Neural crest cell (in vitro differentiated cells): ENCODE measurements around the gene PRR35. TPM values are rescaled to one million over a fixed set of nuclear protein-coding genes. Genes with fewer than 3 reads are reported as not detected.
A peak's percentile ranks its signal among the peaks of the same experiment; 100 is the strongest.

Source experiments
- DNase-seq: peaks from one replicate; pipeline ENCODE4 v3.0.0; 2021; ENCODE audit warnings: low read depth, mixed read lengths, low spot score
- H3K27ac Mint-ChIP-seq: one replicate; pipeline ENCODE4 v1.8.0; 2021; ENCODE audit warnings: mild to moderate bottlenecking, mixed read lengths; ENCODE audit not compliant: unreplicated experiment
- H3K27me3 Mint-ChIP-seq: 2 replicates; pipeline ENCODE4 v1.8.0; 2021; ENCODE audit warnings: low read depth, mild to moderate bottlenecking, mixed read lengths
- H3K36me3 Mint-ChIP-seq: 2 replicates; pipeline ENCODE4 v1.8.0; 2021; ENCODE audit warnings: low read depth, mild to moderate bottlenecking, mixed read lengths
- H3K4me1 Mint-ChIP-seq: 2 replicates; pipeline ENCODE4 v1.8.0; 2021; ENCODE audit warnings: mixed read lengths
- H3K4me3 Mint-ChIP-seq: one replicate; pipeline ENCODE4 v1.8.0; 2021; ENCODE audit warnings: mild to moderate bottlenecking, mixed read lengths
- H3K9me3 Mint-ChIP-seq: 2 replicates; pipeline ENCODE4 v1.8.0; 2021; ENCODE audit warnings: mixed read lengths
- total RNA-seq: library from RNA; stranded (reverse); gene quantifications from 2 replicates; pipeline ENCODE4 v1.2.1, GENCODE V29; 2021
- TF ChIP-seq, protein P1 (sequence below): fragments of 200-600 bp; sonication (generic); conservative IDR thresholded peaks from 2 replicates; pipeline ENCODE4 v1.5.0; 2021; ENCODE audit warnings: antibody characterized with exemption, mild to moderate bottlenecking

The PRR35 gene
- total RNA-seq, 1 donor from 2014 or later: not detected

DNA sequence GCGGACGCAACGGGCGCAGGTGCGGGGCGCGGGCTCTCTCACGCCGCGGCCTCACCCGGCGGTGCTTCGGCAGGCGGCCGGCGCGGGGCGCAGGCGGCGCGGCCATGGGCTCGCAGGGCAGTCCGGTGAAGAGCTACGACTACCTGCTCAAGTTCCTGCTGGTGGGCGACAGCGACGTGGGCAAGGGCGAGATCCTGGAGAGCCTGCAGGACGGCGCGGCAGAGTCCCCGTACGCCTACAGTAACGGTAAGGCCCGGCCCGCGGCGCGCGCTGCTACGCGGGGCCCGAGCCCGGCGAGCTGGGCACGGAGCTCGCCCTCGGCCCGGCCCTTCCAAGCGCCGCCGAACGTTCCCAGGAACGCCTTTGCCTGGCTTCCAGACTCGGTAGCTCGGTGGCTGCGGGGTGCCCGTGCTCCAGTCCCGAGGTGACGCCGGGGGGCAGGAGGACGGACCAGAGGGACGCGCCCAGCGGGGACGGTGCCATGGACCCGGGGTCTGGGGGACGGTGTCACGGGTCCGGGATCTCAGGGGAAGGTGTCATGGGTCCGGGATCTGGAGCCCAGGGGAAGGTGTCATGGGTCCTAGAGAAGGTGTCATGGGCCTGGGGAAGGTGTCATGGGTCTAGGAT is 30.1 kb downstream of the PRR35 start:
- DNase-seq: no peak
- peaks cover 26% of the 10 kb centered on the region for H3K4me1 Mint-ChIP-seq
- TF ChIP-seq, protein P1, sequence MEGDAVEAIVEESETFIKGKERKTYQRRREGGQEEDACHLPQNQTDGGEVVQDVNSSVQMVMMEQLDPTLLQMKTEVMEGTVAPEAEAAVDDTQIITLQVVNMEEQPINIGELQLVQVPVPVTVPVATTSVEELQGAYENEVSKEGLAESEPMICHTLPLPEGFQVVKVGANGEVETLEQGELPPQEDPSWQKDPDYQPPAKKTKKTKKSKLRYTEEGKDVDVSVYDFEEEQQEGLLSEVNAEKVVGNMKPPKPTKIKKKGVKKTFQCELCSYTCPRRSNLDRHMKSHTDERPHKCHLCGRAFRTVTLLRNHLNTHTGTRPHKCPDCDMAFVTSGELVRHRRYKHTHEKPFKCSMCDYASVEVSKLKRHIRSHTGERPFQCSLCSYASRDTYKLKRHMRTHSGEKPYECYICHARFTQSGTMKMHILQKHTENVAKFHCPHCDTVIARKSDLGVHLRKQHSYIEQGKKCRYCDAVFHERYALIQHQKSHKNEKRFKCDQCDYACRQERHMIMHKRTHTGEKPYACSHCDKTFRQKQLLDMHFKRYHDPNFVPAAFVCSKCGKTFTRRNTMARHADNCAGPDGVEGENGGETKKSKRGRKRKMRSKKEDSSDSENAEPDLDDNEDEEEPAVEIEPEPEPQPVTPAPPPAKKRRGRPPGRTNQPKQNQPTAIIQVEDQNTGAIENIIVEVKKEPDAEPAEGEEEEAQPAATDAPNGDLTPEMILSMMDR: peak; percentile 10
- H3K9me3 Mint-ChIP-seq: no peaks in the 10 kb centered on the region
- peaks cover 33% of the 10 kb centered on the region for H3K27me3 Mint-ChIP-seq
- H3K36me3 Mint-ChIP-seq: peaks cover 7% of the 10 kb centered on the region
- peak overlapping the region; percentile 93 for H3K27ac Mint-ChIP-seq
- H3K4me3 Mint-ChIP-seq: peak overlapping the region; percentile 94

DNA sequence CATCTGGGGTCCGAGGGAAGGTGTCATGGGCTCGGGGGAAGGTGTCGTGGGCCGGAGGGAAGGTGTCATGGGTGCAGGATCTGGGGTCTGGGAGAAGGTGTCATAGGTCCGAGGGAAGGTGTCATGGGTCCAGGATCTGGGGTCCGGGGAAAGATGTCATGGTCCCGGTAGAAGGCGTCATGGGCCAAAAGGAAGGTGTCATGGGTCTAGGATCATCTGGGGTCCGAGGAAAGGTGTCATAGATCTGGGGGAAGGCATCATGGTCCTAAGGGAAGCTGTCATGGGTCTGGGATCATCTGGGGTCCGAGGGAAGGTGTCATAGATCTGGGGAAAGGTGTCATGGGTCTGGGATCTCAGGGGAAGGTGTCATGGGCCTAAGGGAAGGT is 30.6 kb downstream of the PRR35 start:
- Mint-ChIP-seq H3K4me3 (peak overlapping the region; percentile 94), H3K36me3 (peaks cover 7% of the 10 kb centered on the region), H3K4me1 (peaks cover 26% of the 10 kb centered on the region), H3K27me3 (peaks cover 28% of the 10 kb centered on the region), H3K9me3 (no peaks in the 10 kb centered on the region), H3K27ac (peak overlapping the region; percentile 93)
- no peak for DNase-seq
- TF ChIP-seq, protein P1: no peak

DNA sequence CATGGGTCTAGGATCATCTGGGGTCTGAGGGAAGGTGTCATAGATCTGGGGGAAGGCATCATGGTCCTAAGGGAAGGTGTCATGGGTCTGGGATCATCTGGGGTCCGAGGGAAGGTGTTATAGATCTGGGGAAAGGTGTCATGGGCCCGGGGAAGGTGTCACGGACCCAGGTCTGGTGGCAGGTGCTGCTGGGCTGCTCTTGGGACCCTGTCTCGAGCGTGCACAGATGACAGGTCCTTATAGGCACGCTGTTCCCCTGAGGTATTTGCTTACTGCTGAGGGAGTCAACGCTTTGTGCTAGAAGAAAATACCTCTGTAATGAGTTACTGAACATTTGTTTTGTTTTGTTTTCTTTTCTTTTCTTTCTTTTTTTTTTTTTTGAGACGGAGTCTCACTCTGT is 31.0 kb downstream of the PRR35 start:
- Mint-ChIP-seq H3K9me3 (no peaks in the 10 kb centered on the region), H3K4me1 (peaks cover 26% of the 10 kb centered on the region), H3K36me3 (peaks cover 7% of the 10 kb centered on the region), H3K27ac (no peak overlapping the region), H3K27me3 (peaks cover 24% of the 10 kb centered on the region), H3K4me3 (peak overlapping the region; percentile 94)
- TF ChIP-seq, protein P1: no peak
- DNase-seq: no peak

DNA sequence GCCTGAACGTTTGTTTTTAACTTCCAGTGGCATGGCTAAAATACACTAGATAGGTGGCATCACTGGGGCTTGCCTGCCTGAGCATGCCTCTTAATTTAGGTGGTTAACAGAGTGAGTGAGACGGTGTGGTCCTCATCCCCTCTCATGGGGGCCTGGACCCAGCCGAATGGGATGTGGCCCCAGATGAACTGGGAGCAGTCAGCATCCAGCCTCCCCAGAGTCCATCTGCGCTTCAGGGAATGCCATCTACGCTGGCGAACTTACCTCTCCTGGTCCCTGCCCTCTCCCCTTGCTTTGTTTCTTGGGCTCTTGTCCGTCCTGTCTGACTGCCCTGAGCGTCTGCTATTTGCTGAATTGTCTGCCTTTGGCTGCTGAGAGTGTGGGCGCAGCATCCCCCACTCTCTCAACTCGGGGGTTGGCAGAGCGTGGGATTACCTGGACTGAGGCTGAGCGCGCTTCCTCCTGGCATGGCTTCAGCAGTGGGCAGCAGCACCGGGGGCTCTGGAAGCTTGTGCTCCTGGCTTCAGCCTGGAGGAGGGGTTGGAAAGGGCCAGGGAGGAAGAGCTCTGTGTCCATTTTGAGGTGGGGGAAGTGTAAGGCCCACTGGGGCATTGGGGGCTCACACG is 31.8 kb downstream of the PRR35 start:
- Mint-ChIP-seq H3K4me3 (peak overlapping the region; percentile 94), H3K27me3 (peaks cover 20% of the 10 kb centered on the region), H3K36me3 (peaks cover 11% of the 10 kb centered on the region), H3K27ac (peak overlapping the region; percentile 8), H3K9me3 (no peaks in the 10 kb centered on the region), H3K4me1 (peaks cover 26% of the 10 kb centered on the region)
- DNase-seq: no peak
- TF ChIP-seq, protein P1: no peak

DNA sequence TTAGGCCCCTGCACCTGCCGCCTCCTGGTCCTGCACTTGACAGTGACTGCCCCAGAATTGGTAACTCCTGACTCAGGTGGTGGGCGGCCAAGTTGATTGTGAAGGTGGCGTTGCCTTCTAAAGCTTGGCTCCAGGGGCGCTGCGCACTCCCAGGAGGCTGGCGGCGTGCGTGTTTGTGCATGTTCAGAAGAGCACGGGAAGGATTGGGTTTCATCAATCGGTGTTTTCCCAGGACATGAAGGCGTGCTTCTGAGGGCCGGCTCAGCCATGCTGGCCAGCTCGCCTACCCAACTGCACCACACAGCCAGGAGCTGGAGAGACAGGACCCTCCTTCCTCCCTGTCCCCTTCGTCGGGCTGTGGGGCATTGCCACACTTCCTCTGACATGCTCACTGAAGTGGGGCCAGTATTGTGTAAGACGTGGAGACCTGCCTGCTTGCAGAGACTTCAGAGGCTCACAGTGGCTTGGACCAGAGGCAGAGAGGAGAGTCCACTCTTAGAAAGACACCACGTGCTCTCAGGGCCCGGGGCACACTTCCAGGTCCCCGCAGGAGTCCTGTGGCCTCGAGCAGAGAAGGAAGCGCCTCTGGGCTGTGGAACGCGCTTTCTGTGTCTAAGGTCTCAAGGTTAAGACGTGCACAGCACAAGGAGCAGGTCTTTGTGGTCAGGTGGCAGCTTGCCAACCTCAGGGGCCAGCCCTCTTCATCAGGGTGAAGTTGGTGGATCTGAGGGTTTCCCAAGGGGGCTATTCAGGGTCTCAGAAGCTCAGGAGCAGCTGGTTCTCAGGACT is 32.5 kb downstream of the PRR35 start:
- Mint-ChIP-seq H3K4me1 (peaks cover 23% of the 10 kb centered on the region), H3K4me3 (peak overlapping the region; percentile 94), H3K9me3 (no peaks in the 10 kb centered on the region), H3K27me3 (peaks cover 18% of the 10 kb centered on the region), H3K36me3 (peaks cover 13% of the 10 kb centered on the region), H3K27ac (peak overlapping the region; percentile 12)
- DNase-seq: no peak
- TF ChIP-seq, protein P1: no peak
